22Rv1 (cell line): Measurements from ENCODE around the gene TRERF1.

Experiments used
- CTCF ChIP-seq: fragments of 450-650 bp; IDR thresholded peaks from 2 replicates; pipeline ENCODE4 v1.5.1; 2017; ENCODE audit warnings: mild to moderate bottlenecking
- ZFX ChIP-seq: fragments of 450-650 bp; IDR thresholded peaks from 2 replicates; pipeline ENCODE4 v1.6.1; 2017; ENCODE audit warnings: antibody characterized with exemption, borderline replicate concordance

- TF ChIP-seq CTCF (no peak), ZFX (no peak)
Measured at GRCh38 chr6:42454428-42454791, 2.7 kb upstream of the TRERF1 start.
